Measurements from ENCODE around the gene ZNF90. TPM values are rescaled to one million over a fixed set of nuclear protein-coding genes. Genes with fewer than 3 reads are reported as not detected.
A peak's percentile ranks its signal among the peaks of the same experiment; 100 is the strongest.

The ZNF90 gene
- total RNA-seq, 1 experiment from 2014 or later: 88.7 TPM

DNA sequence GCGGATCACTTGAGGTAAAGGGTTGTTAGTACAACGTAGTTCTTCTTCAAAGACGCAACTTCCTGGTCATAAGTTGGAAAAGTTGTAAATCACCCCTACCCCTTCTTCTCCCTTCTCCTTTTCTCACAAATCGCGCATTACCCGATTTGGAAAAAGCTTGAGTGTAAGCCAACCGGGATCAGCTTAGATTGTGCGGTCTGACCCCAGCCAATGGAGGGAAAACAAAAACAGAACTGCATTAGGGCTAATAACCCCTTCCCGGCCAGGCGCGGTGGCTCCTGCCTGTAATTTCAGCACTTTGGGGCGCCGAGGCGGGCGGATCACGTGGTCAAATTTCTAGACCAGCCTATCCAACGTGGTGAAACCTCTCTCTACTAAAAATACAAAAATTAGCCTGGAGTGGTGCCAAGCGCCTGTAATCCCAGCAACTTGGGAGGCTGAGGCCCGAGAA is 806 bp downstream of the ZNF90 start:
- no peak overlapping the region for H3K56ac ChIP-seq (ENCODE audit: insufficient read length, low read depth, low read length)
- H2BK5ac ChIP-seq (ENCODE audit: insufficient read length, low read length): no peak overlapping the region
- H3K4me2 ChIP-seq (ENCODE audit: insufficient read depth, insufficient read length, low read length): peak overlapping the region; percentile 94
- H3K79me1 ChIP-seq (ENCODE audit: insufficient read depth, low read depth, low read length, poor library complexity, severe bottlenecking): no peaks in the 10 kb centered on the region
- Mint-ChIP-seq H3K4me3 (peak overlapping the region; percentile 99), H3K27ac (peak overlapping the region; percentile 98 to 99 (median 99)), H3K36me3 (ENCODE audit: insufficient read depth in 1 of 3, low read depth in 3 of 3) (peaks cover 30 to 39% (median 32%) of the 10 kb centered on the region in 3 experiments), H3K9me3 (peaks cover 0 to 18% of the 10 kb centered on the region in 2 experiments; a peak in 4 of 5 replicates), H3K27me3 (ENCODE audit: low read depth) (no peaks in the 10 kb centered on the region), H3K4me1 (peaks cover 45% of the 10 kb centered on the region in 2 experiments)
- no peak overlapping the region for H2BK12ac ChIP-seq (ENCODE audit: insufficient read length, low read depth, low read length)
- no peak overlapping the region for H3T11ph ChIP-seq (ENCODE audit: low read length)
- no peaks in the 10 kb centered on the region for H3K9me3 ChIP-seq (ENCODE audit: control insufficient read depth, low read depth, low read length)
- H3K27me3 ChIP-seq (ENCODE audit: insufficient read depth, low read length): no peaks in the 10 kb centered on the region
- no peak overlapping the region for H3K18ac ChIP-seq (ENCODE audit: insufficient read length, low read depth, low read length)
- H2AFZ ChIP-seq (ENCODE audit: low read length): no peak overlapping the region
- H3K4me1 ChIP-seq (ENCODE audit: insufficient read depth, low read length): peaks cover 11% of the 10 kb centered on the region
- H4K91ac ChIP-seq (ENCODE audit: insufficient read length, low read depth, low read length): no peak overlapping the region
- peak overlapping the region; percentile 92 for H3K23ac ChIP-seq (ENCODE audit: insufficient read length, low read depth, low read length)
- H3K27ac ChIP-seq (ENCODE audit: insufficient read length, low read depth, low read length): no peak overlapping the region
- no peak overlapping the region for H4K5ac ChIP-seq (ENCODE audit: insufficient read length, low read depth, low read length)
- no peaks in the 10 kb centered on the region for H4K20me1 ChIP-seq (ENCODE audit: control insufficient read depth, insufficient read depth, insufficient read length)
- no peak overlapping the region for H4K8ac ChIP-seq (replicated peaks; ENCODE audit: insufficient read length, low read depth, low read length)
- H3K14ac ChIP-seq (ENCODE audit: insufficient read depth, low read length): peak overlapping the region; percentile 17
- no peak overlapping the region for H2BK15ac ChIP-seq (ENCODE audit: low read depth, low read length)
- no peaks in the 10 kb centered on the region for H3K23me2 ChIP-seq (ENCODE audit: insufficient read length, low read depth, low read length, poor library complexity, severe bottlenecking)
- H3K79me2 ChIP-seq (ENCODE audit: insufficient read depth, low read length): peaks cover 43% of the 10 kb centered on the region; the same call in 1 of the 2 replicates
- peak overlapping the region; percentile 96 for H3K9ac ChIP-seq (ENCODE audit: extremely low read depth, insufficient read length, low read length)
- no peak for DNase-seq
- H2BK120ac ChIP-seq (ENCODE audit: low read depth, low read length, poor library complexity, severe bottlenecking): no peak overlapping the region
- H3K4ac ChIP-seq (ENCODE audit: low read depth, low read length): no peak overlapping the region
- WGBS (ENCODE audit: extremely low coverage, insufficient read length, low lambda C conversion rate): no CpG with 5 or more reads among the region's 19 CpGs
- no peak overlapping the region for H2BK20ac ChIP-seq (ENCODE audit: low read depth, low read length, poor library complexity, severe bottlenecking)
- TF ChIP-seq, protein P1, sequence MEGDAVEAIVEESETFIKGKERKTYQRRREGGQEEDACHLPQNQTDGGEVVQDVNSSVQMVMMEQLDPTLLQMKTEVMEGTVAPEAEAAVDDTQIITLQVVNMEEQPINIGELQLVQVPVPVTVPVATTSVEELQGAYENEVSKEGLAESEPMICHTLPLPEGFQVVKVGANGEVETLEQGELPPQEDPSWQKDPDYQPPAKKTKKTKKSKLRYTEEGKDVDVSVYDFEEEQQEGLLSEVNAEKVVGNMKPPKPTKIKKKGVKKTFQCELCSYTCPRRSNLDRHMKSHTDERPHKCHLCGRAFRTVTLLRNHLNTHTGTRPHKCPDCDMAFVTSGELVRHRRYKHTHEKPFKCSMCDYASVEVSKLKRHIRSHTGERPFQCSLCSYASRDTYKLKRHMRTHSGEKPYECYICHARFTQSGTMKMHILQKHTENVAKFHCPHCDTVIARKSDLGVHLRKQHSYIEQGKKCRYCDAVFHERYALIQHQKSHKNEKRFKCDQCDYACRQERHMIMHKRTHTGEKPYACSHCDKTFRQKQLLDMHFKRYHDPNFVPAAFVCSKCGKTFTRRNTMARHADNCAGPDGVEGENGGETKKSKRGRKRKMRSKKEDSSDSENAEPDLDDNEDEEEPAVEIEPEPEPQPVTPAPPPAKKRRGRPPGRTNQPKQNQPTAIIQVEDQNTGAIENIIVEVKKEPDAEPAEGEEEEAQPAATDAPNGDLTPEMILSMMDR (conservative IDR thresholded peaks at IDR 0.05): no peak
- H2AK5ac ChIP-seq (ENCODE audit: insufficient read length, low read length): no peak overlapping the region

All from H9 (cell line).